Stomach (tissue), 9 donors: ENCODE results near the gene LIME1. TPM values are rescaled to one million over a fixed set of nuclear protein-coding genes. Genes with fewer than 3 reads are reported as not detected.

Experiments used
- DNase-seq, 2 donors: peaks; one replicate each; pipeline versions ENCODE4 v3.0.0 to v3.0.0-alpha.2; 2013 to 2019
- H3K27ac ChIP-seq, 5 donors: fragments of 200-600 bp in 4 of 5; sonication (generic) in 4 of 5; one replicate each; pipeline ENCODE4 v1.5.1; 2013 to 2019; ENCODE audit warnings: mild to moderate bottlenecking in 1 of 5, moderate library complexity in 1 of 5
- H3K27me3 ChIP-seq, 3 donors: fragments of 200-600 bp; sonication (generic); one replicate each; pipeline ENCODE4 v1.5.1; 2017 to 2019; ENCODE audit warnings: mixed run types in 1 of 3
- H3K36me3 ChIP-seq, 4 donors: fragments of 200-600 bp; sonication (generic); 1 replicate in 3 of 4; 2 replicates in 1 of 4; pipeline ENCODE4 v1.5.1; 2016 to 2019
- H3K4me1 ChIP-seq, 4 donors: fragments of 200-600 bp; sonication (generic); one replicate each; pipeline ENCODE4 v1.5.1; 2016 to 2019
- H3K4me3 ChIP-seq, 4 donors: fragments of 200-600 bp; sonication (generic) in 3 of 4; one replicate each; pipeline ENCODE4 v1.5.1; 2016 to 2019; ENCODE audit warnings: mild to moderate bottlenecking in 1 of 4
- H3K9me3 ChIP-seq, 4 donors: fragments of 200-600 bp; sonication (generic); one replicate each; pipeline ENCODE4 v1.5.1; 2016 to 2019
- CTCF ChIP-seq, 7 experiments: fragments of 450-650 bp in 4 of 7; fragments of 200-600 bp in 3 of 7; sonication (generic) in 3 of 7; IDR thresholded peaks; one replicate each; pipeline ENCODE4 v1.5.1; 2016 to 2019; ENCODE audit warnings: antibody characterized with exemption in 7 of 7, control low read depth in 2 of 7, mild to moderate bottlenecking in 1 of 7
- EP300 ChIP-seq: sonication (generic); formaldehyde crosslinking; IDR thresholded peaks from one replicate; pipeline ENCODE4 v1.6.1; 2017; ENCODE audit warnings: antibody characterized with exemption
- POLR2A ChIP-seq, 4 donors: fragments of 450-650 bp; IDR thresholded peaks; one replicate each; pipeline ENCODE4 v1.6.1; 2016; ENCODE audit warnings: antibody characterized with exemption in 4 of 4, control low read depth in 2 of 4, mild to moderate bottlenecking in 1 of 4, moderate library complexity in 1 of 4
- POLR2AphosphoS5 ChIP-seq, 3 donors: sonication (generic); formaldehyde crosslinking; IDR thresholded peaks; one replicate each; pipeline ENCODE4 v1.6.1; 2016; ENCODE audit warnings: antibody characterized with exemption in 3 of 3
- WGBS, 5 donors: extraction: QIAGEN DNeasy Blood & Tissue Kit in 3 of 5; methylation state at CpG; one replicate each; pipeline versions ENCODE4 v1.1.5 to v1.1.7; 2013 to 2018; 5-methylcytosine and 5-hydroxymethylcytosine counted together
- intact Hi-C: fragments of 100-400 bp; cut with DNase I; formaldehyde crosslinking; loops from one replicate; pipeline ENCODE4 v1.15.1; 2023; ENCODE audit warnings: low total_unique reads
- polyA plus RNA-seq, 3 donors: library from polyadenylated mRNA; stranded (reverse); fragments of 200-250 nt; gene quantifications; one replicate each; pipeline ENCODE4 v1.2.3, GENCODE V29; 2013
- total RNA-seq, 5 donors: library from RNA; depleted of rRNA; stranded (reverse); fragments of >200 nt; gene quantifications; one replicate each; pipeline versions ENCODE4 v1.1.0 to v1.2.3, GENCODE V29; 2014 to 2016
- donor health status: healthy with polysubstance abuse.
- donor health status: Bipolar disorder and iron deficiency.
- donor health status: healthy.

LIME1 gene
- total and polyA plus RNA-seq, 8 donors: 3.6 to 117 (median 18.5) TPM

- Histone ChIP-seq H3K9me3 (no peaks in the 10 kb centered on the region), H3K27me3 (no peaks in the 10 kb centered on the region), H3K27ac (peak overlapping the region in 4 of 5 donors; percentile 10 to 56 (median 27)), H3K36me3 (peaks cover 16 to 45% (median 24%) of the 10 kb centered on the region in 4 donors), H3K4me1 (peaks cover 26 to 72% (median 46%) of the 10 kb centered on the region in 4 donors), H3K4me3 (no peak overlapping the region)
- WGBS, 5 donors: 73 to 82% (median 78%) methylated on average over 6 to 21 of the region's 21 CpGs
- intact Hi-C loops: no loop called here
- peak in 1 of 2 donors; percentile 15 for DNase-seq
- TF ChIP-seq EP300 (no peak), POLR2AphosphoS5 (IDR thresholded peaks at IDR 0.05) (no peak)
Observed at GRCh38 chr20:63691711-63692435, 44.6 kb upstream of the LIME1 start.

- H3K4me3 ChIP-seq: no peak overlapping the region
- 62 to 72% (median 70%) methylated on average over 13 to 20 of the region's 20 CpGs for WGBS, 5 donors
- H3K36me3 ChIP-seq: peaks cover 16 to 47% (median 24%) of the 10 kb centered on the region in 4 donors
- intact Hi-C loops: no loop called here
- peak overlapping the region in 4 of 5 donors; percentile 10 to 56 (median 26) for H3K27ac ChIP-seq
- H3K9me3 ChIP-seq: no peaks in the 10 kb centered on the region
- H3K4me1 ChIP-seq: peaks cover 26 to 72% (median 46%) of the 10 kb centered on the region in 4 donors
- DNase-seq: peak in 1 of 2 donors; percentile 30
- TF ChIP-seq CTCF (IDR thresholded peaks at IDR 0.05) (no peak), EP300 (no peak), POLR2A (IDR thresholded peaks at IDR 0.05) (no peak), POLR2AphosphoS5 (IDR thresholded peaks at IDR 0.05) (no peak)
- H3K27me3 ChIP-seq: no peaks in the 10 kb centered on the region
Observed at GRCh38 chr20:63692436-63693082, 43.9 kb upstream of the LIME1 start.

- intact Hi-C loops: no loop called here
- DNase-seq: peak in 1 of 2 donors; percentile 12
- TF ChIP-seq POLR2A (IDR thresholded peaks at IDR 0.05) (no peak), CTCF (IDR thresholded peaks at IDR 0.05) (no peak), EP300 (no peak), POLR2AphosphoS5 (IDR thresholded peaks at IDR 0.05) (no peak)
- Histone ChIP-seq H3K27ac (peak overlapping the region in 3 of 5 donors; percentile 25 to 56 (median 27)), H3K4me1 (peaks cover 20 to 72% (median 46%) of the 10 kb centered on the region in 4 donors), H3K36me3 (peaks cover 16 to 50% (median 24%) of the 10 kb centered on the region in 4 donors), H3K4me3 (no peak overlapping the region), H3K27me3 (no peaks in the 10 kb centered on the region), H3K9me3 (no peaks in the 10 kb centered on the region)
- 60 to 94% (median 89%) methylated on average over 2 to 10 of the region's 10 CpGs for WGBS, 5 donors
Observed at GRCh38 chr20:63693083-63693732, 43.3 kb upstream of the LIME1 start.

GRCh38 chr20:63693733-63694583 lies 42.5 kb upstream of the LIME1 start:
- intact Hi-C loops: no loop called here
- no peak overlapping the region for H3K4me3 ChIP-seq
- no peaks in the 10 kb centered on the region for H3K9me3 ChIP-seq
- H3K36me3 ChIP-seq: peaks cover 16 to 50% (median 24%) of the 10 kb centered on the region in 4 donors
- TF ChIP-seq POLR2AphosphoS5 (IDR thresholded peaks at IDR 0.05) (no peak), EP300 (no peak)
- 88 to 96% (median 96%) methylated on average over 7 to 21 of the region's 21 CpGs for WGBS, 5 donors
- H3K27me3 ChIP-seq: no peaks in the 10 kb centered on the region
- H3K4me1 ChIP-seq: peaks cover 23 to 73% (median 51%) of the 10 kb centered on the region in 4 donors
- peak in 1 of 2 donors; percentile 19 for DNase-seq
- H3K27ac ChIP-seq: no peak overlapping the region
